H1 (cell line): Measurements from ENCODE around the gene VPS35L. TPM values are rescaled to one million over a fixed set of nuclear protein-coding genes. Genes with fewer than 3 reads are reported as not detected.

ENCODE experiments used
- CTCF ChIA-PET: fragments of 300-600 bp; sonication (Branson Sonifier 250); formaldehyde crosslinking; loops from one replicate; lab custom pipeline; 2021; ENCODE audit not compliant: partially characterized antibody; lab: Charles Lee
- POLR2A ChIA-PET: fragments of 300-600 bp; sonication (Branson Sonifier 250); formaldehyde crosslinking; loops from one replicate; lab custom pipeline; 2021; ENCODE audit warnings: inconsistent platforms; ENCODE audit not compliant: partially characterized antibody; lab: Charles Lee
- DNase-seq, 2 experiments: peaks; one replicate each; pipeline versions ENCODE4 v3.0.0 to v3.0.0-alpha.2; 2010 to 2022; ENCODE audit warnings: low spot score in 2 of 2, low read depth in 1 of 2, mixed read lengths in 1 of 2
- FAIRE-seq: peaks from 2 replicates; lab custom pipeline; 2011; peaks lifted over from hg19 to GRCh38; lab: Jason Lieb, UNC
- H2AFZ ChIP-seq: 2 replicates; pipeline ENCODE4 v1.8.1; 2012; ENCODE audit warnings: low read length, inconsistent platforms
- H2AK5ac ChIP-seq: 2 replicates; pipeline ENCODE4 v1.6.1; 2013; ENCODE audit warnings: low read depth, low read length
- H2BK120ac ChIP-seq: replicated peaks from 2 replicates; pipeline ENCODE3; 2013; ENCODE audit warnings: low read depth, low read length, inconsistent platforms
- H2BK12ac ChIP-seq: 2 replicates; pipeline ENCODE4 v1.6.1; 2013; ENCODE audit warnings: low read depth, low read length
- H2BK15ac ChIP-seq: 2 replicates; pipeline ENCODE4 v1.6.1; 2013; ENCODE audit warnings: low read length
- H2BK20ac ChIP-seq: 2 replicates; pipeline ENCODE4 v1.6.1; 2013; ENCODE audit warnings: low read length
- H2BK5ac ChIP-seq: 2 replicates; pipeline ENCODE4 v1.6.1; 2013; ENCODE audit warnings: low read depth, low read length
- H3K14ac ChIP-seq: 2 replicates; pipeline ENCODE4 v1.6.1; 2013; ENCODE audit warnings: inconsistent platforms; ENCODE audit not compliant: insufficient read length
- H3K18ac ChIP-seq: 2 replicates; pipeline ENCODE4 v1.6.1; 2013; ENCODE audit warnings: low read length; ENCODE audit errors: extremely low read depth
- H3K23ac ChIP-seq: 2 replicates; pipeline ENCODE4 v1.6.1; 2013; ENCODE audit warnings: inconsistent platforms; ENCODE audit not compliant: insufficient read length
- H3K23me2 ChIP-seq: 2 replicates; pipeline ENCODE4 v1.6.1; 2013; ENCODE audit warnings: low read depth, low read length
- H3K27ac ChIP-seq: 2 replicates; pipeline ENCODE4 v1.6.1; 2011; ENCODE audit warnings: low read depth, low read length, inconsistent platforms
- H3K27me3 ChIP-seq, 4 experiments: replicated peaks in 1 of 4; 1 replicate in 1 of 4; 2 replicates in 3 of 4; pipeline versions ENCODE4 v1.6.1 to v1.8.1; 2011 to 2013; ENCODE audit warnings: low read length in 3 of 4, mild to moderate bottlenecking in 3 of 4, inconsistent platforms in 2 of 4, mixed read lengths in 2 of 4, moderate library complexity in 1 of 4; ENCODE audit not compliant: control insufficient read depth in 3 of 4, insufficient read depth in 3 of 4; ENCODE audit errors: extremely low read depth in 1 of 4
- H3K36me3 ChIP-seq, 4 experiments: 2 replicates each; pipeline versions ENCODE4 v1.6.1 to v1.8.1; 2011 to 2013; ENCODE audit warnings: mild to moderate bottlenecking in 4 of 4, low read length in 3 of 4, moderate library complexity in 2 of 4, control low read depth in 1 of 4, inconsistent platforms in 1 of 4; ENCODE audit not compliant: insufficient read depth in 4 of 4, control insufficient read depth in 2 of 4
- H3K4ac ChIP-seq: replicated peaks from 2 replicates; pipeline ENCODE3; 2013; ENCODE audit warnings: low read length, low read depth, mixed read lengths, inconsistent platforms; ENCODE audit not compliant: insufficient read length
- H3K4me1 ChIP-seq, 4 experiments: replicated peaks in 1 of 4; 1 replicate in 1 of 4; 2 replicates in 3 of 4; pipeline versions ENCODE4 v1.6.1 to v1.8.1; 2011 to 2013; ENCODE audit warnings: low read length in 3 of 4, inconsistent platforms in 2 of 4, mixed read lengths in 1 of 4; ENCODE audit not compliant: insufficient read depth in 4 of 4, control insufficient read depth in 3 of 4
- H3K4me2 ChIP-seq, 2 experiments: 2 replicates each; pipeline versions ENCODE4 v1.6.1 to v1.8.1; 2011 to 2013; ENCODE audit warnings: low read depth in 2 of 2, low read length in 2 of 2, control low read depth in 1 of 2, inconsistent platforms in 1 of 2, mild to moderate bottlenecking in 1 of 2; ENCODE audit not compliant: insufficient read depth in 1 of 2
- H3K4me3 ChIP-seq, 4 experiments: fragments of 200-600, 300-600 bp in 1 of 4; sonication (generic), shearing (Covaris generic), sonication (Bioruptor Twin) in 1 of 4; 2 replicates each; pipeline versions ENCODE4 v1.5.1 to v1.8.1; 2011 to 2016; ENCODE audit warnings: low read length in 4 of 4, low read depth in 3 of 4, control low read depth in 2 of 4, inconsistent platforms in 2 of 4, mild to moderate bottlenecking in 2 of 4, mixed read lengths in 1 of 4, moderate library complexity in 1 of 4; ENCODE audit not compliant: insufficient read depth in 2 of 4; ENCODE audit errors: extremely low read depth in 1 of 4
- H3K56ac ChIP-seq: replicated peaks from 2 replicates; pipeline ENCODE3; 2013; ENCODE audit warnings: low read depth, mild to moderate bottlenecking, mixed read lengths, low read length, inconsistent platforms; ENCODE audit not compliant: insufficient read length
- H3K79me1 ChIP-seq: 2 replicates; pipeline ENCODE4 v1.6.1; 2013; ENCODE audit warnings: low read depth, low read length, control low read depth
- H3K79me2 ChIP-seq, 2 experiments: 2 replicates each; pipeline versions ENCODE4 v1.6.1 to v1.8.1; 2012 to 2013; ENCODE audit warnings: low read length in 2 of 2, mild to moderate bottlenecking in 2 of 2, inconsistent platforms in 1 of 2; ENCODE audit not compliant: insufficient read depth in 2 of 2, control insufficient read depth in 1 of 2
- H3K9ac ChIP-seq, 4 experiments: replicated peaks in 1 of 4; 1 replicate in 1 of 4; 2 replicates in 3 of 4; pipeline versions ENCODE4 v1.6.1 to v1.8.1; 2011 to 2013; ENCODE audit warnings: low read depth in 3 of 4, low read length in 3 of 4, control low read depth in 2 of 4, mild to moderate bottlenecking in 2 of 4, moderate library complexity in 2 of 4, inconsistent platforms in 1 of 4; ENCODE audit errors: extremely low read depth in 1 of 4
- H3K9me3 ChIP-seq, 2 experiments: 2 replicates each; pipeline versions ENCODE4 v1.6.1 to v1.8.1; 2012 to 2013; ENCODE audit warnings: mild to moderate bottlenecking in 2 of 2, moderate library complexity in 2 of 2, control low read depth in 1 of 2, inconsistent platforms in 1 of 2, low read depth in 1 of 2, low read length in 1 of 2, mixed read lengths in 1 of 2; ENCODE audit not compliant: insufficient read depth in 2 of 2
- H4K20me1 ChIP-seq, 2 experiments: replicated peaks in 1 of 2; 2 replicates each; pipeline versions ENCODE3 to v1.8.1; 2011 to 2013; ENCODE audit warnings: inconsistent platforms in 2 of 2, low read length in 2 of 2, mild to moderate bottlenecking in 1 of 2; ENCODE audit not compliant: insufficient read depth in 2 of 2, control insufficient read depth in 1 of 2
- H4K5ac ChIP-seq: 2 replicates; pipeline ENCODE4 v1.6.1; 2013; ENCODE audit warnings: low read length, low read depth, mixed read lengths, inconsistent platforms; ENCODE audit not compliant: insufficient read length
- H4K8ac ChIP-seq: 2 replicates; pipeline ENCODE4 v1.8.0; 2013; ENCODE audit warnings: mild to moderate bottlenecking, moderate library complexity, low read length, inconsistent platforms; ENCODE audit not compliant: insufficient read depth; ENCODE audit errors: extremely low read depth
- H4K91ac ChIP-seq: replicated peaks from 2 replicates; pipeline ENCODE3; 2013; ENCODE audit warnings: low read length, mixed read lengths, inconsistent platforms; ENCODE audit not compliant: insufficient read length
- CHD2 ChIP-seq: IDR thresholded peaks from 2 replicates; pipeline ENCODE4 v1.6.1; 2012; ENCODE audit warnings: low read length, improper control_type of control experiment
- CREB1 ChIP-seq: IDR thresholded peaks from 2 replicates; pipeline ENCODE4 v1.6.1; 2012; ENCODE audit warnings: inconsistent platforms
- CTBP2 ChIP-seq: IDR thresholded peaks from 2 replicates; pipeline ENCODE4 v1.7.0; 2011; ENCODE audit warnings: borderline replicate concordance, mild to moderate bottlenecking, moderate library complexity, mixed read lengths, low read length; ENCODE audit not compliant: insufficient read depth, insufficient read length
- GABPA ChIP-seq: IDR thresholded peaks from 2 replicates; pipeline ENCODE4 v1.6.1; 2011; ENCODE audit warnings: mild to moderate bottlenecking, low read length, moderate library complexity, borderline replicate concordance; ENCODE audit not compliant: insufficient read depth
- JUND ChIP-seq: IDR thresholded peaks from 2 replicates; pipeline ENCODE4 v1.6.1; 2011; ENCODE audit warnings: mild to moderate bottlenecking, improper control_type of control experiment, low read length
- NRF1 ChIP-seq: IDR thresholded peaks from 2 replicates; pipeline ENCODE4 v1.6.1; 2011; ENCODE audit warnings: mild to moderate bottlenecking, low read depth, low read length, improper control_type of control experiment
- PHF8 ChIP-seq: fragments of 200-600 bp; sonication (generic); conservative IDR thresholded peaks from 2 replicates; pipeline ENCODE4 v1.7.1; 2012; ENCODE audit warnings: low read depth, mild to moderate bottlenecking, inconsistent platforms, low read length, moderate library complexity
- POLR2A ChIP-seq, 2 experiments: IDR thresholded peaks; 1 replicate in 1 of 2; 2 replicates in 1 of 2; pipeline ENCODE4 v1.6.1; 2011; ENCODE audit warnings: low read depth in 2 of 2, low read length in 2 of 2, mild to moderate bottlenecking in 2 of 2; ENCODE audit errors: control extremely low read depth in 1 of 2
- RNF2 ChIP-seq: fragments of 200-900, 300-1000 bp; sonication (generic); IDR thresholded peaks from 2 replicates; pipeline ENCODE4 v1.7.1; 2016; ENCODE audit warnings: borderline replicate concordance, low read depth, mild to moderate bottlenecking, antibody characterized with exemption, low read length; ENCODE audit not compliant: poor library complexity, severe bottlenecking; ENCODE audit errors: missing control alignments
- SAP30 ChIP-seq: fragments of 300-600 bp; sonication (generic); IDR thresholded peaks from 2 replicates; pipeline ENCODE4 v1.7.1; 2012; ENCODE audit warnings: low read length, moderate library complexity, mild to moderate bottlenecking, inconsistent platforms; ENCODE audit not compliant: insufficient read depth, insufficient replicate concordance
- TBP ChIP-seq: IDR thresholded peaks from 2 replicates; pipeline ENCODE4 v1.6.1; 2011; ENCODE audit warnings: low read depth, low read length, improper control_type of control experiment
- WGBS, 2 experiments: shearing (Covaris generic) in 1 of 2; methylation state at CpG; one replicate each; pipeline versions ENCODE4 v1.1.6 to v1.1.7; 2013 to 2015; ENCODE audit warnings: low lambda C conversion rate in 2 of 2, mixed read lengths in 2 of 2, inconsistent platforms in 1 of 2, low coverage in 1 of 2, missing lambda C conversion rate in 1 of 2; ENCODE audit not compliant: insufficient replicate concordance in 2 of 2, insufficient coverage in 1 of 2, insufficient read length in 1 of 2; ENCODE audit errors: extremely low coverage in 1 of 2, missing lambda C conversion rate in 1 of 2; 5-methylcytosine and 5-hydroxymethylcytosine counted together
- polyA plus RNA-seq, 7 experiments: library from polyadenylated mRNA; depleted of rRNA in 3 of 7; stranded (reverse) in 5 of 7; unstranded in 2 of 7; fragments of >200 nt in 5 of 7; fragments of 200-250 nt in 2 of 7; gene quantifications; 1 replicate in 5 of 7; 2 replicates in 1 of 7; 4 replicates in 1 of 7; pipeline versions ENCODE4 v1.2.1 to v1.2.3, GENCODE V29; 2011 to 2013; ENCODE audit warnings: missing spikeins in 2 of 7, mixed read lengths in 2 of 7
- total RNA-seq: library from RNA; stranded (reverse); fragmentation: NEBNext Ultra II Directional; extraction: Animal tissue kit (Norgen Biotek cat#: 25700); gene quantifications from 2 replicates; pipeline ENCODE4 v1.2.1, GENCODE V29; 2021

Gene VPS35L
- total and polyA plus RNA-seq, 2 of the 8 experiments (the other 6 are each of a cell fraction or from before 2014, with no cell fraction given): 31.5 to 57.1 TPM

DNA sequence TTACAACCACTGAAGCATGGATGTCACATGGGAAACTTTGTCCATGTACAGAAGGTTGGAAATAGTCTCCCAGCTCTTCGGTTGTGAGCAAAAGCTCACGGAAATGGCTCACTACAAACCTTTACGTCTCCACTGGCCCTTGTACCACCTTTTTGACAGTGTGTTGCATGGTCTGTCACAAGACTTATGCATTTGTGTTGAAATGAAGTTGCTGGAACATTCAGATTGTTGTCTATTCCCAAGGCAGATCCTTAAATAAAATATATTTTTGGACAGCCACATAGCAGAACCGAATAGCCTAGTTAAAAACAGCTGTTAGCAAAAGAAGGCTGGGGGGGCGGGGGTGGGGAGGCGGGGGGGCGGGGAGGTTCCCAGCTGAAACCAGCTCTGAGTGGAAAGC, 123.3 kb downstream of the VPS35L start:
- H3K9me3 ChIP-seq: peaks cover 0 to 3% of the 10 kb centered on the region in 2 experiments; a peak in 1 of 4 replicates
- no peak for DNase-seq
- H3K56ac ChIP-seq: no peak overlapping the region
- H4K91ac ChIP-seq: no peak overlapping the region
- no peak overlapping the region for H3K4ac ChIP-seq
- no peak overlapping the region for H2BK15ac ChIP-seq
- WGBS, 2 experiments: 89% methylated on average over 5 of the region's 7 CpGs; no CpG with 5 or more reads in 1 of the 2 experiments
- peaks cover 0 to 15% (median 6%) of the 10 kb centered on the region in 4 experiments; a peak in 5 of 8 replicates for H3K36me3 ChIP-seq
- H3K4me1 ChIP-seq: no peaks in the 10 kb centered on the region
- no peak for TF ChIP-seq GABPA
- no peak for TF ChIP-seq CTBP2
- no peak for TF ChIP-seq JUND
- no peak for TF ChIP-seq NRF1
- no peak for TF ChIP-seq POLR2A (IDR thresholded peaks at IDR 0.05; ENCODE audit: control extremely low read depth in 1 of 2, low read depth in 2 of 2, low read length in 2 of 2)
- TF ChIP-seq SAP30: no peak
- TF ChIP-seq RNF2: no peak
- TF ChIP-seq CHD2: no peak
- no peak for TF ChIP-seq TBP
- TF ChIP-seq PHF8: no peak
- no peak for TF ChIP-seq CREB1
- H3K18ac ChIP-seq: no peak overlapping the region
- H3K23ac ChIP-seq: no peak overlapping the region
- H2AK5ac ChIP-seq: no peak overlapping the region
- no peak overlapping the region for H2BK20ac ChIP-seq
- no peak overlapping the region for H2BK120ac ChIP-seq
- H4K8ac ChIP-seq: no peak overlapping the region
- H3K4me2 ChIP-seq: no peak overlapping the region
- no peak overlapping the region for H3K27ac ChIP-seq
- H2BK12ac ChIP-seq: no peak overlapping the region
- no peaks in the 10 kb centered on the region for H3K27me3 ChIP-seq
- no peak overlapping the region for H3K9ac ChIP-seq
- H3K79me2 ChIP-seq: no peaks in the 10 kb centered on the region
- ChIA-PET CTCF (interaction anchor here (0.6 to 2.2 kb wide), 5 partner anchors 10 to 728 kb away, joined by 3 to 9 read pairs (median 3); partner anchors contain the start of gene VPS35L), POLR2A (interaction anchor here (0.6 to 1.6 kb wide), 3 partner anchors 13 to 20 kb away, joined by 3 to 4 read pairs (median 3); no protein-coding TSS in a partner anchor)
- H3K79me1 ChIP-seq: no peaks in the 10 kb centered on the region
- no peak overlapping the region for H3K4me3 ChIP-seq
- H3K23me2 ChIP-seq: no peaks in the 10 kb centered on the region
- no peak overlapping the region for H2BK5ac ChIP-seq
- no peak overlapping the region for H2AFZ ChIP-seq
- no peaks in the 10 kb centered on the region for H4K20me1 ChIP-seq
- FAIRE-seq: no peak
- H4K5ac ChIP-seq: no peak overlapping the region
- H3K14ac ChIP-seq: no peak overlapping the region
